ENCODE results near the gene SOCS2.
A peak's percentile ranks its signal among the peaks of the same experiment; 100 is the strongest.

GRCh38 chr12:93569656-93570551 is 2.6 kb upstream of the SOCS2 start:
- TF ChIP-seq CTCF (IDR thresholded peaks at IDR 0.05): peak; percentile 61 to 79 (median 72)
- no peak for TF ChIP-seq POLR2A (IDR thresholded peaks at IDR 0.05)
